ENCODE measurements around the gene RAC3.

GRCh38 chr17:82047379-82047778, 15.9 kb downstream of the RAC3 start:
- TF ChIP-seq, protein P1, sequence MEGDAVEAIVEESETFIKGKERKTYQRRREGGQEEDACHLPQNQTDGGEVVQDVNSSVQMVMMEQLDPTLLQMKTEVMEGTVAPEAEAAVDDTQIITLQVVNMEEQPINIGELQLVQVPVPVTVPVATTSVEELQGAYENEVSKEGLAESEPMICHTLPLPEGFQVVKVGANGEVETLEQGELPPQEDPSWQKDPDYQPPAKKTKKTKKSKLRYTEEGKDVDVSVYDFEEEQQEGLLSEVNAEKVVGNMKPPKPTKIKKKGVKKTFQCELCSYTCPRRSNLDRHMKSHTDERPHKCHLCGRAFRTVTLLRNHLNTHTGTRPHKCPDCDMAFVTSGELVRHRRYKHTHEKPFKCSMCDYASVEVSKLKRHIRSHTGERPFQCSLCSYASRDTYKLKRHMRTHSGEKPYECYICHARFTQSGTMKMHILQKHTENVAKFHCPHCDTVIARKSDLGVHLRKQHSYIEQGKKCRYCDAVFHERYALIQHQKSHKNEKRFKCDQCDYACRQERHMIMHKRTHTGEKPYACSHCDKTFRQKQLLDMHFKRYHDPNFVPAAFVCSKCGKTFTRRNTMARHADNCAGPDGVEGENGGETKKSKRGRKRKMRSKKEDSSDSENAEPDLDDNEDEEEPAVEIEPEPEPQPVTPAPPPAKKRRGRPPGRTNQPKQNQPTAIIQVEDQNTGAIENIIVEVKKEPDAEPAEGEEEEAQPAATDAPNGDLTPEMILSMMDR (IDR thresholded peaks at IDR 0.05): no peak
- no peak for TF ChIP-seq EP300 (IDR thresholded peaks at IDR 0.05)

Data from gastroesophageal sphincter (tissue), 3 donors.